Endothelial cell of umbilical vein (primary cell): ENCODE measurements around the gene ATXN7L2. TPM values are rescaled to one million over a fixed set of nuclear protein-coding genes. Genes with fewer than 3 reads are reported as not detected.

Experiments
- BruUV-seq: library from RNA; stranded (reverse); fragments of 400-500 nt; replicated peaks from 2 replicates; lab custom pipeline; 2021; lab: Mats Ljungman, UMichigan
- CTCF ChIA-PET: fragments of 300-600, 350-600 bp; sonication (Branson Sonifier 250); formaldehyde crosslinking; loops from one replicate; lab custom pipeline; 2021; ENCODE audit warnings: antibody characterized with exemption, inconsistent platforms; lab: Charles Lee
- POLR2A ChIA-PET: fragments of 300-600, 350-600 bp; sonication (Branson Sonifier 250); formaldehyde crosslinking; loops from one replicate; lab custom pipeline; 2021; ENCODE audit warnings: antibody characterized with exemption, inconsistent platforms; lab: Charles Lee
- DNase-seq: peaks from one replicate; pipeline ENCODE4 v3.0.0-alpha.2; 2011; ENCODE audit warnings: low read depth, low spot score
- FAIRE-seq: peaks from 2 replicates; lab custom pipeline; 2011; peaks lifted over from hg19 to GRCh38; lab: Jason Lieb, UNC
- H2AFZ ChIP-seq: 2 replicates; pipeline ENCODE4 v1.6.0; 2012; ENCODE audit warnings: low read depth, low read length, control low read depth, inconsistent platforms
- H3K27ac ChIP-seq: 2 replicates; pipeline ENCODE4 v1.5.1; 2011; ENCODE audit warnings: low read depth, mild to moderate bottlenecking, control low read depth, low read length, moderate library complexity; ENCODE audit not compliant: insufficient read depth
- H3K27me3 ChIP-seq, 2 experiments: 2 replicates each; pipeline versions ENCODE4 v1.6.0 to v1.6.1; 2011; ENCODE audit warnings: low read length in 2 of 2, mixed read lengths in 1 of 2; ENCODE audit not compliant: control insufficient read depth in 2 of 2, insufficient read depth in 2 of 2
- H3K36me3 ChIP-seq, 2 experiments: 2 replicates in 1 of 2; 3 replicates in 1 of 2; pipeline ENCODE4 v1.5.1; 2011; ENCODE audit warnings: low read length in 2 of 2, mild to moderate bottlenecking in 1 of 2, moderate library complexity in 1 of 2; ENCODE audit not compliant: control insufficient read depth in 2 of 2, insufficient read depth in 2 of 2; ENCODE audit errors: extremely low read depth in 1 of 2
- H3K4me1 ChIP-seq: 3 replicates; pipeline ENCODE4 v1.5.1; 2011; ENCODE audit warnings: mild to moderate bottlenecking, low read length; ENCODE audit not compliant: control insufficient read depth, insufficient read depth; ENCODE audit errors: extremely low read depth
- H3K4me2 ChIP-seq: 2 replicates; pipeline ENCODE4 v1.6.1; 2011; ENCODE audit warnings: low read length, control low read depth, mixed read lengths; ENCODE audit not compliant: insufficient read depth
- H3K4me3 ChIP-seq, 3 experiments: fragments of 200-600 bp in 1 of 3; sonication (generic), shearing (Covaris generic) in 1 of 3; replicated peaks in 1 of 3; 2 replicates each; pipeline ENCODE4 v1.5.1; 2011 to 2016; ENCODE audit warnings: control low read depth in 3 of 3, low read length in 3 of 3, mild to moderate bottlenecking in 2 of 3, inconsistent platforms in 1 of 3, low read depth in 1 of 3, moderate library complexity in 1 of 3; ENCODE audit not compliant: insufficient read depth in 1 of 3
- H3K79me2 ChIP-seq: 2 replicates; pipeline ENCODE4 v1.6.0; 2012; ENCODE audit warnings: low read length, inconsistent platforms; ENCODE audit not compliant: control insufficient read depth, insufficient read depth
- H3K9ac ChIP-seq: replicated peaks from 2 replicates; pipeline ENCODE3; 2011; ENCODE audit warnings: low read length, control low read depth; ENCODE audit not compliant: insufficient read depth; ENCODE audit errors: extremely low read depth
- H3K9me1 ChIP-seq: replicated peaks from 3 replicates; pipeline ENCODE4 v1.6.0; 2011; ENCODE audit warnings: mild to moderate bottlenecking, low read length; ENCODE audit not compliant: control insufficient read depth, insufficient read depth; ENCODE audit errors: extremely low read depth
- H3K9me3 ChIP-seq: replicated peaks from 2 replicates; pipeline ENCODE4 v1.5.1; 2012; ENCODE audit warnings: low read length, inconsistent platforms; ENCODE audit not compliant: control insufficient read depth, insufficient read depth
- H4K20me1 ChIP-seq: replicated peaks from 2 replicates; pipeline ENCODE3; 2011; ENCODE audit warnings: mild to moderate bottlenecking, low read length; ENCODE audit not compliant: control insufficient read depth, insufficient read depth; ENCODE audit errors: extremely low read depth
- CTCF ChIP-seq, 2 donors: IDR thresholded peaks; 1 replicate in 1 of 2; 2 replicates in 1 of 2; pipeline ENCODE4 v1.5.1; 2011; ENCODE audit warnings: low read length in 2 of 2, mild to moderate bottlenecking in 2 of 2, moderate library complexity in 2 of 2, control low read depth in 1 of 2, inconsistent platforms in 1 of 2, low read depth in 1 of 2; ENCODE audit not compliant: insufficient read depth in 1 of 2; ENCODE audit errors: extremely low read depth in 1 of 2
- EZH2 ChIP-seq: IDR thresholded peaks from 2 replicates; pipeline ENCODE4 v1.6.1; 2012; ENCODE audit warnings: borderline replicate concordance, low read depth, mild to moderate bottlenecking, moderate library complexity, low read length, inconsistent platforms; ENCODE audit not compliant: severe bottlenecking
- FOS ChIP-seq: IDR thresholded peaks from 2 replicates; pipeline ENCODE4 v1.6.1; 2011; ENCODE audit warnings: mild to moderate bottlenecking, low read length, moderate library complexity, borderline replicate concordance; ENCODE audit not compliant: insufficient read depth
- GATA2 ChIP-seq: IDR thresholded peaks from 2 replicates; pipeline ENCODE4 v1.7.0; 2011; ENCODE audit warnings: low read depth, mild to moderate bottlenecking, moderate library complexity, mixed read lengths, low read length; ENCODE audit not compliant: insufficient read length, insufficient read depth
- JUN ChIP-seq: IDR thresholded peaks from 2 replicates; pipeline ENCODE4 v1.6.1; 2011; ENCODE audit warnings: borderline replicate concordance, low read depth; ENCODE audit not compliant: insufficient read length, insufficient read depth
- MAX ChIP-seq: IDR thresholded peaks from 2 replicates; pipeline ENCODE4 v1.6.1; 2011; ENCODE audit not compliant: insufficient read depth, insufficient read length
- MYC ChIP-seq: IDR thresholded peaks from one replicate; pipeline ENCODE4 v1.6.1; 2011; ENCODE audit warnings: mild to moderate bottlenecking, low read depth, low read length
- POLR2A ChIP-seq: IDR thresholded peaks from 2 replicates; pipeline ENCODE4 v1.6.1; 2012; ENCODE audit warnings: low read depth, mild to moderate bottlenecking, control low read depth, low read length
- POLR2AphosphoS5 ChIP-seq: IDR thresholded peaks from 2 replicates; pipeline ENCODE4 v1.6.1; 2012; ENCODE audit warnings: low read depth, mild to moderate bottlenecking, control low read depth, low read length, moderate library complexity; ENCODE audit not compliant: insufficient read depth
- dilution Hi-C: fragments of 300-500 bp; cut with MboI; formaldehyde crosslinking; loops from one replicate; pipeline ENCODE4 v1.15.0; 2019; ENCODE audit warnings: low sequenced_read_pairs; ENCODE audit not compliant: extremely low pct_ligation_motif_present
- intact Hi-C: fragments of 100-400 bp; cut with micrococcal nuclease; formaldehyde crosslinking; loops from one replicate; pipeline ENCODE4 v1.10.0; 2022
- polyA plus RNA-seq, 4 experiments: library from polyadenylated mRNA; depleted of rRNA in 3 of 4; stranded (reverse) in 3 of 4; unstranded in 1 of 4; fragments of >200 nt; gene quantifications; 2 replicates each; pipeline versions ENCODE4 v1.2.1 to v1.2.3, GENCODE V29; 2011 to 2012; ENCODE audit warnings: missing spikeins in 1 of 4
- total RNA-seq: library from RNA; stranded (reverse); gene quantifications from 2 replicates; pipeline ENCODE4 v1.2.3, GENCODE V29; 2021

ATXN7L2 gene
- total and polyA plus RNA-seq, 2 donors (not counting 3 experiments of a cell fraction or from before 2014, with no cell fraction given): 4.4 to 4.9 TPM

GRCh38 chr1:109468061-109468460, 15.6 kb upstream of the ATXN7L2 start:
- peaks cover 66 to 85% of the 10 kb centered on the region in 2 experiments for H3K27me3 ChIP-seq
- dilution Hi-C loops: no loop called here
- H3K4me1 ChIP-seq: peaks cover 3% of the 10 kb centered on the region
- no peak overlapping the region for H3K4me2 ChIP-seq
- H2AFZ ChIP-seq: no peak overlapping the region
- no TSS peak for BruUV-seq
- no peak overlapping the region for H3K9ac ChIP-seq
- H3K9me1 ChIP-seq: no peaks in the 10 kb centered on the region
- POLR2A ChIA-PET: no interaction called here
- intact Hi-C loops: no loop called here
- TF ChIP-seq FOS (no peak), GATA2 (no peak), JUN (no peak), MYC (no peak), MAX (no peak), EZH2 (no peak), POLR2A (no peak), CTCF (IDR thresholded peaks at IDR 0.05; ENCODE audit: extremely low read depth in 1 of 2, insufficient read depth in 1 of 2, low read depth in 1 of 2, low read length in 2 of 2) (no peak), POLR2AphosphoS5 (no peak)
- H3K27ac ChIP-seq: no peak overlapping the region
- no peak overlapping the region for H3K4me3 ChIP-seq
- H4K20me1 ChIP-seq: no peaks in the 10 kb centered on the region
- no peak for FAIRE-seq
- DNase-seq: no peak
- no peaks in the 10 kb centered on the region for H3K9me3 ChIP-seq
- H3K36me3 ChIP-seq: no peaks in the 10 kb centered on the region
- CTCF ChIA-PET: interaction anchor here (0.9 to 1.3 kb wide), 4 partner anchors 10 to 368 kb away, joined by 3 to 4 read pairs (median 3); no protein-coding TSS in a partner anchor
- no peaks in the 10 kb centered on the region for H3K79me2 ChIP-seq
